Hepatic stellate cell (primary cell): Measurements from ENCODE around the gene RASSF10.

Source experiments
- DNase-seq: peaks from one replicate; pipeline ENCODE4 v3.0.0; 2011; ENCODE audit warnings: low spot score

The RASSF10 gene

DNA sequence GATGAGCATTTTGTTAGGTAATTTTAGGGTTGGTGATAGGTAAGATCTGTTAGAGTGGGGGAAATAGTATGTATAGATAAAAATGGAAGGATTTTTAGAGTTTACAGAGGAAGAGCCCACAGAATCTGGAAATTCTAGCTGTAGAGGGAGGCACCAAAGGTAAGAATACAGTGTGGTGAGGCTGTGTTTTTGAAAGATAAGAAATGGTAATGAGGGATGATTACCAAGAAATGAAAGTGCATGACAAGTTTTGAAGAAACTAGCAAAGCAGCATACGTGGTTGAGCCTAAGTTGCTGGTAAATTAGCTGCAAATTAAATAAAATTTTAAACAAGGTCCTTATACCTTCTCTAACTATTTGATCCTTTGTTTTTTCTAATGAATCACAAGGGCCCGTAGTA lies 14.6 kb upstream of the RASSF10 start:
- DNase-seq, result no peak

DNA sequence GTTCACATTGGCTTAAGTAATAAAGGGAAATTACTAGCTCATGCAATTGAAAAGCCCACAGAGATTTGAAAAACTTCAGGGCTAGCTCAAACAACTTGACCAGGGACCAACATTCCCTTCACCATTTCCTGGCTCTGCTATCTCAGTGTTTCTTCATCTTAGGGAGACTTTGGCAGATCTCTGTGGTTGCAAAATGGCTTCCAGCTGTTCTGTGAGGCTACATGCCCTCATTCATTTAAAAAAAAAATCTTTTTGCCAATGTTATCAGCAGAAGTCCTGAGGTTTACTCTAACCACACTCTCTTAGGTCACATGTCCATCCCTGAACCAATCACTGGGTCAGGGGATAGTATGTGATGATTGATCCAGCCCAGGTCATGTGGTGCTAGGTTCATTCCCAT lies 13.9 kb upstream of the RASSF10 start:
- no peak for DNase-seq

DNA sequence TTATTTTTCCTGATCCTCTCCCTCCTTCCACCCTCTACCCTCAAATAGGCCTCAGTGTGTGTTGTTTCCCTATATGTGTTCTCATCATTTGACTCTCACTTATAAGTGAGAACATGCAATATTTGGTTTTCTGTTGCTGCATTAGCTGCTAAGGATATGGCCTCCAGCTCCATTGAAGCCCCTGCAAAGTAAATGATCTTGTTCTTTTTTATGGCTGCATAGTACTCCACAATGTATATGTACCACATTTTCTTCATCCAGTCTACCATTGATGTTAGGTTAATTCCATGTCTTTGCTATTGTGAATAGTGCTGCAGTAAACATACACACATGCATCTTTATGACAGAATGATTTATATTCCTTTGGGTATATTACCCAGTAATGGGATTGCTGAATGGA lies 13.3 kb upstream of the RASSF10 start:
- DNase-seq, result no peak

GRCh38 chr11:12997168-12997567 lies 11.9 kb upstream of the RASSF10 start:
- no peak for DNase-seq

DNA sequence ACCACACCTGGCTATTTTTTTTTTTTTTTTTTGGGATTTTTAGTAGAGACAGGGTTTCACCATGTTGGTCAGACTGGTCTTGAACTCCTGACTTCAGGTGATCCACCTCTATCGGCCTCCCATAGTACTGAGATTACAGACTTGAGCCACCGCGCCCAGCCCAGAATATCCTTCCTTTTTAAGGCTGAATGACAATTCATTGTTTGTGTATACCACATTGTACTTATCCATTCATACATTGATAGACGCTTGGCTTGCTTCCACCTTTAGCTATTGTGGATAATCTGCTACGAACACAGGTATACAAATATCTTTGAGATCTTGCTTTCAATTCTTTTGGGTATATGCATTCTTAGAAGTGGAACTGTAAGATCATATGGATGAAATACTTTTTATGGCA lies 10.8 kb upstream of the RASSF10 start:
- no peak for DNase-seq

DNA sequence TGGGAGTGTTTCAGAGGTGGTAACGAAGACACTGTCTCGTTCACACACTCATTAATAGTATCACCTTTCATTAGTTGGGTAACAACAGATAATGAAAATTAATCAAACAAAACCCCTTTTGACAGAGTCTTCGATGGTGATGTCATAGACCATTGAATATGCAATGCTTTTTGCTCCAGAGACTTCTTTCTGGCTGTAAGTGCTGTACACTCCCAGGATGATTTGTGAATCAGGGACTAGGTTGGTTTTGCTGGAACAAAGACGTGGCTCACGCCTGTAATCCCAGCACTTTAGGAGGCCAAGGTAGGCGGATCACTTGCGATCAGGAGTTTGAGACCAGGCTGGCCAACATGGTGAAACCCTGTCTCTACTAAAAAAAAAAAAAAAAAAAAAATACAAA lies 9.5 kb upstream of the RASSF10 start:
- no peak for DNase-seq

DNA sequence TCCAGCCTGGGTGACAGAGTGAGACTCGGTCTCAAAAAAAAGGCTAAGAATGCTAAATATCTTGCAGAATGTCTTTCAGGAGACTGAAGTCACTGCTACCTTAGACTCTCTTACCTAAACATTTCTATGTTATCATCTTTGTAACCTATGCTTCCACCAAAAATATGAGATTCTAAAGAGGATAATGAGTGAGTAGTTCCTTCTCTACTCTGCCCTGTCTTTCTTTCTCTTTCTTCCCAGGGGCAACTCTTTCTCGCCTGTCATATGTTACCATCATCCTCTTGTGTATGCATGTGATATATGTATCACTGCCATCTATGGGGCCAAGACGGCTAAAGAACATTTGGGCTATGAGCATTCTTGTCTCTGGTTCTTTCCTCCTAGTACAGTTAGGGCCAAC lies 9.0 kb upstream of the RASSF10 start:
- DNase-seq, result no peak

DNA sequence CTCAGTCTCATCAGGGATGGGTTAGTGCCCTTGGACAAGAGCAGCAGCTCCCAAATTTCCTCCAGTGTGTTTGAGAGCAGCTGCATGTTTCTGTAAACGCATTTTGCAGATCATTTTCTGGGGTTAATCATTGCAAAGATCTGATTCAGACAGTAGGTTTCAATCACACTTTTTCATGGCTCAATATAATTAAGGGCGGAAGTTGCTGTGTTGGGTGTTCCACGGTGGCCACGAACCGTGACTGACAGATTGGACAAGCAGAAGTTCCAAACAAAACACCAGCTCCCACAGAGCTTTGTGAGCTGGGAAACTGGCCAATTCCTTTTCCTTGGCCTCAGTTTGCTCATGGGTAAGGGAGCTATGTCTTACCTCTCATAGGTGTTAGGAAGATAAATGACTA lies 8.4 kb upstream of the RASSF10 start:
- DNase-seq, result no peak

- DNase-seq, result no peak
Measured at GRCh38 chr11:13003736-13004493, 5.2 kb upstream of the RASSF10 start.

GRCh38 chr11:13007182-13008060 lies 1.7 kb upstream of the RASSF10 start:
- DNase-seq, result no peak

- DNase-seq, result no peak
Measured at GRCh38 chr11:13008061-13008435, 1.1 kb upstream of the RASSF10 start.

GRCh38 chr11:13009476-13009920 lies 382 bp downstream of the RASSF10 start:
- DNase-seq, result no peak

GRCh38 chr11:13009921-13010748 lies 1.0 kb downstream of the RASSF10 start:
- DNase-seq, result no peak

DNA sequence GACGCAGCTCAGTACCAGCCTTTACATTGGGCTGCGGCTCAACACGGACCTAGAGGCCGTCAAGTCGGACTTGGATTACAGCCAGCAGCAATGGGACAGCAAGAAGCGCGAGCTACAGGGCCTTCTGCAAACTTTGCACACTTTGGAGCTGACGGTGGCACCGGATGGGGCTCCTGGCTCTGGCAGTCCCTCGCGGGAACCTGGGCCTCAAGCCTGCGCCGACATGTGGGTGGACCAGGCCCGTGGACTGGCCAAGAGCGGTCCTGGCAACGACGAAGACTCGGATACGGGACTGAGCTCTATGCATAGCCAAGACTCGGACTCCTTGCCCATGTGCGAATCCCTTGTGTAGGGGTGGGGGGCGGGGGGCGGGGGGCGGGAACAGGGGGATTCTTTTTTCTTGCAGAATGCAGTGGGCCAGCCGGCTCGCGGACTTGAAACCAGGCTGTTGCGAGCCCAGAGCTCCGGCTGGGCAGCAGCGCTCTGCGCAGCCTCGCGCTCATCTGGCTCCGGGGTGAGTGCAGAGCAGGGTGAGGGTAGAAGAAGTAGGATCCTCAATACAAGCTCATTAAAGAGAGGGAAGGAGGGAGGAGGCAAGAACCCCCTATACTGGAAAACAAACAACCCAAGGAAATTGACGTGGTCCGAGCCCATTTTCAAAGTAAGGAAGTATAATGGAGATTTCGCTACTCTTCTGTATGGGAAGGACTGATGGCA lies 1.8 kb downstream of the RASSF10 start:
- DNase-seq, result no peak

- no peak for DNase-seq
Measured at GRCh38 chr11:13011466-13012055, 2.4 kb downstream of the RASSF10 start.

GRCh38 chr11:13012056-13012661 lies 3.0 kb downstream of the RASSF10 start:
- no peak for DNase-seq

DNA sequence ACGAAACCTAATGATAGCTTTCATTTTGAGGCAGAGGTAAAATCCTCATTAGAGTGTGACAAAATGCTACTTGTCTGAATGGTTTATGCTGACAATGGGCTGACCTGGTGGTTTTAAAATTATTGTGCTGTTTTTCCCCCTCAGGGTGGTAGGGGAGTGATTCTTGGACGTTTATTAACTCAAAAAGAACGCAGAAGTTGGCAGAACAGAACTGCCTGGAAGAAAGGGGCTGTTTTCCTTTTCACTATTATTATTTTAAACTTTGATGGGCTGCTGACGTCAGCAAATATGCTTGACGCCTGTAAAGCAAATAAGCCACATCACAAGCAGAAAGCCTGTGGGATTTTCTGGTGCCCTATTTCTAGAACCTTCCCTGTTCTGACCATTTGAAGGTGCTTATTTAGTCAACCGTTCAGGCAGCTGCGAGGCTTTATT lies 4.0 kb downstream of the RASSF10 start:
- DNase-seq, result no peak

DNA sequence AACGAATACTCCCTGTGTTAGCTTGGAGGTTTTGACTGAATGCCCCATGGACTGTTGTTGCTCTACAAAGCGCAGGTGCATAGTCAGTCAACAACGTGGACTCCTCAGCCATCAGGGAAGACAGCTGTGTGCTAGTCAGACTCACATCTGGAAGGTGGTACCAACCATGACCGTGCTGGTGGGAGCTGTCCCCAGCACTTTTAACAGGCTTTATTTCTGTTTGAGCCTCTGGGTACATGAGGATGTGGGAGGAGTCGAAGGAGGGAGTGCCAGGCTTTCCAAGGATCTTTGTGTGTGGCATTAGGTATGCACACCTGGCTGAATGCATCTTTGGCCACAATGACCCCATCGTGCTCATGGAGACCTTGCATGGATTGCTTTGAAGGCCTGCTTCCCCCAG lies 6.6 kb downstream of the RASSF10 start:
- DNase-seq, result no peak

- no peak for DNase-seq
Measured at GRCh38 chr11:13016415-13016814, 7.3 kb downstream of the RASSF10 start.

DNA sequence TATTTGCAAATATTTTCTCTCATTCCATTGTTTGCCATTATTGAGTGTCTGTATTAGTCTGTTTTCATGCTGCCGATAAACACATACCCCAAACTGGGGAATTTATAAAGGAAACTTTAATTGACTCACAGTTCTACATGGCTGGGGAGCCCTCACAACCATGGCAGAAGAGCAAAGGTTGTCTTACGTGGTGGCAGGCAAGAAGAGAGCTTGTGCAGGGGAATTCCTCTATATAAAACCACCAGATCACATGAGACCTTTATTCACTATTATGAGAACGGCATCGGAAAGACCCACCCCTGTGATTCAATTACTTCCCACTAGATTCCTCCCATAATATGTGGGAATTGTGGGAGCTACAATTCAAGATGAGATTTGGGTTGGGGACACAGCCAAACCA lies 10.2 kb downstream of the RASSF10 start:
- DNase-seq, result no peak

GRCh38 chr11:13023423-13023822 lies 14.3 kb downstream of the RASSF10 start:
- no peak for DNase-seq
